Measurements from ENCODE around the gene KLC4. TPM values are rescaled to one million over a fixed set of nuclear protein-coding genes. Genes with fewer than 3 reads are reported as not detected.
"Not testable (repeated sequence)": the region's sequence is repeated elsewhere in the genome, so short reads cannot be mapped to it uniquely, and the experiment has no call there.

The KLC4 gene
- total RNA-seq, 3 donors from 2014 or later: 20.5 to 33.7 (median 21.0) TPM

GRCh38 chr6:43113431-43114260 is 54.2 kb downstream of the KLC4 start:
- Histone ChIP-seq H3K4me3 (no peak overlapping the region), H3K9me3 (no peaks in the 10 kb centered on the region), H3K4me1 (peaks cover 0 to 5% of the 10 kb centered on the region in 2 donors), H3K27ac (peak overlapping the region; percentile 68 to 73), H3K36me3 (no peaks in the 10 kb centered on the region), H3K27me3 (no peaks in the 10 kb centered on the region)
- no peak for DNase-seq (ENCODE audit: low spot score in 2 of 2)
- TF ChIP-seq POLR2AphosphoS5 (IDR thresholded peaks at IDR 0.05) (no peak), CTCF (IDR thresholded peaks at IDR 0.05) (no peak), POLR2A (IDR thresholded peaks at IDR 0.05) (no peak)
- intact Hi-C loops (cut with DNase I; ENCODE audit: low total_unique reads): no loop called here

- no peaks in the 10 kb centered on the region for H3K9me3 ChIP-seq
- H3K27ac ChIP-seq: peak overlapping the region; percentile 76 to 88
- no peak for TF ChIP-seq POLR2A (IDR thresholded peaks at IDR 0.05)
- H3K27me3 ChIP-seq: no peaks in the 10 kb centered on the region
- no peak overlapping the region for H3K4me3 ChIP-seq
- intact Hi-C loops (cut with DNase I; ENCODE audit: low total_unique reads): no loop called here
- no peaks in the 10 kb centered on the region for H3K36me3 ChIP-seq
- H3K4me1 ChIP-seq: peaks cover 0 to 5% of the 10 kb centered on the region in 2 donors
- no peak for DNase-seq (ENCODE audit: low spot score in 2 of 2)
Measured at GRCh38 chr6:43115365-43115764, 55.9 kb downstream of the KLC4 start.

- H3K9me3 ChIP-seq; H3K36me3 ChIP-seq; DNase-seq (ENCODE audit: low spot score in 2 of 2); H3K27me3 ChIP-seq; H3K4me3 ChIP-seq; H3K4me1 ChIP-seq; intact Hi-C loops (cut with DNase I; ENCODE audit: low total_unique reads): not testable (repeated sequence)
- H3K27ac ChIP-seq: peak overlapping the region; percentile 76 to 88
Measured at GRCh38 chr6:43117466-43117865, 58.0 kb downstream of the KLC4 start.

GRCh38 chr6:43119482-43119881 is 60.1 kb downstream of the KLC4 start:
- intact Hi-C loops (cut with DNase I; ENCODE audit: low total_unique reads): no loop called here
- no peak overlapping the region for H3K4me3 ChIP-seq
- TF ChIP-seq CTCF (IDR thresholded peaks at IDR 0.05): no peak
- no peak for TF ChIP-seq POLR2A (IDR thresholded peaks at IDR 0.05)
- TF ChIP-seq POLR2AphosphoS5 (IDR thresholded peaks at IDR 0.05): no peak
- H3K9me3 ChIP-seq: no peaks in the 10 kb centered on the region
- H3K27me3 ChIP-seq: no peaks in the 10 kb centered on the region
- no peaks in the 10 kb centered on the region for H3K36me3 ChIP-seq
- H3K27ac ChIP-seq: no peak overlapping the region
- no peak for DNase-seq (ENCODE audit: low spot score in 2 of 2)
- peaks cover 9 to 20% of the 10 kb centered on the region in 2 donors for H3K4me1 ChIP-seq

GRCh38 chr6:43120101-43120763 is 60.8 kb downstream of the KLC4 start:
- Histone ChIP-seq H3K27me3 (no peaks in the 10 kb centered on the region), H3K4me3 (no peak overlapping the region), H3K4me1 (peaks cover 12 to 20% of the 10 kb centered on the region in 2 donors), H3K36me3 (no peaks in the 10 kb centered on the region), H3K9me3 (no peaks in the 10 kb centered on the region), H3K27ac (peak overlapping the region; percentile 52 to 90)
- intact Hi-C loops (cut with DNase I; ENCODE audit: low total_unique reads): no loop called here
- no peak for TF ChIP-seq POLR2AphosphoS5 (IDR thresholded peaks at IDR 0.05)
- TF ChIP-seq CTCF (IDR thresholded peaks at IDR 0.05): no peak
- no peak for TF ChIP-seq POLR2A (IDR thresholded peaks at IDR 0.05)
- no peak for DNase-seq (ENCODE audit: low spot score in 2 of 2)

Measured in breast epithelium (tissue), 4 donors.